Measurements from ENCODE around the gene ANKRD63.

- no peak for TF ChIP-seq POLR2A (IDR thresholded peaks at IDR 0.05)
- TF ChIP-seq CTCF (IDR thresholded peaks at IDR 0.05), result no peak
These were observed 11.3 kb upstream of the ANKRD63 start for GRCh38 chr15:40293905-40294895.
